ENCODE data around the gene SCML2.

- TF ChIP-seq CTCF (IDR thresholded peaks at IDR 0.05), result no peak
- TF ChIP-seq POLR2A (IDR thresholded peaks at IDR 0.05), result no peak
- no peak for TF ChIP-seq EP300 (IDR thresholded peaks at IDR 0.05)
- no peak for TF ChIP-seq POLR2AphosphoS5 (IDR thresholded peaks at IDR 0.05)
These were observed 2.7 kb downstream of the SCML2 start for GRCh38 chrX:18351784-18352183.
